Osteoblast (primary cell): ENCODE measurements around the gene LSS. TPM values are rescaled to one million over a fixed set of nuclear protein-coding genes. Genes with fewer than 3 reads are reported as not detected.

Experiments
- DNase-seq: peaks from one replicate; pipeline ENCODE4 v3.0.0; 2011; ENCODE audit warnings: low spot score, mixed read lengths; ENCODE audit not compliant: insufficient read length; ENCODE audit errors: missing footprints
- H2AFZ ChIP-seq: 2 replicates; pipeline ENCODE4 v1.6.0; 2011; ENCODE audit warnings: mild to moderate bottlenecking, low read length
- H3K27ac ChIP-seq: 2 replicates; pipeline ENCODE4 v1.5.1; 2011; ENCODE audit warnings: mild to moderate bottlenecking, low read depth, low read length, moderate library complexity
- H3K27me3 ChIP-seq: 2 replicates; pipeline ENCODE4 v1.6.0; 2012; ENCODE audit warnings: mild to moderate bottlenecking, control low read depth, inconsistent platforms, low read length, moderate library complexity; ENCODE audit not compliant: insufficient read depth
- H3K36me3 ChIP-seq: 2 replicates; pipeline ENCODE4 v1.5.1; 2011; ENCODE audit warnings: mild to moderate bottlenecking, low read length, control low read depth, moderate library complexity; ENCODE audit not compliant: insufficient read depth
- H3K4me1 ChIP-seq: 2 replicates; pipeline ENCODE4 v1.5.1; 2011; ENCODE audit warnings: mild to moderate bottlenecking, low read length, control low read depth, moderate library complexity; ENCODE audit not compliant: insufficient read depth
- H3K4me2 ChIP-seq: 2 replicates; pipeline ENCODE4 v1.6.0; 2011; ENCODE audit warnings: mild to moderate bottlenecking, low read length; ENCODE audit not compliant: insufficient read depth
- H3K4me3 ChIP-seq: fragments of 200-600 bp; sonication (generic); 3 replicates; pipeline ENCODE4 v1.5.1; 2012; ENCODE audit warnings: mild to moderate bottlenecking, low read length, inconsistent platforms; ENCODE audit not compliant: insufficient read depth
- H3K79me2 ChIP-seq: 2 replicates; pipeline ENCODE4 v1.6.0; 2012; ENCODE audit warnings: mild to moderate bottlenecking, low read length, control low read depth, inconsistent platforms; ENCODE audit not compliant: insufficient read depth
- H3K9me3 ChIP-seq: 2 replicates; pipeline ENCODE4 v1.5.1; 2011; ENCODE audit warnings: low read depth, low read length, control low read depth
- H4K20me1 ChIP-seq: 2 replicates; pipeline ENCODE4 v1.6.0; 2012; ENCODE audit warnings: mild to moderate bottlenecking, low read length, control low read depth; ENCODE audit not compliant: insufficient read depth
- total RNA-seq: library from RNA; depleted of rRNA; stranded (reverse); fragments of >200 nt; gene quantifications from 2 replicates; pipeline ENCODE4 v1.2.3, GENCODE V29; 2012
- TF ChIP-seq, protein P1 (sequence below): IDR thresholded peaks from 2 replicates; pipeline ENCODE4 v1.5.1; 2011; ENCODE audit warnings: mild to moderate bottlenecking, low read depth, low read length, moderate library complexity; ENCODE audit errors: extremely low read depth

LSS gene
- total RNA-seq, 1 donor, result 122 TPM

GRCh38 chr21:46254208-46254975 lies 25.8 kb upstream of the LSS start:
- Histone ChIP-seq H3K4me3 (no peak overlapping the region), H3K9me3 (no peaks in the 10 kb centered on the region), H4K20me1 (peaks cover 7% of the 10 kb centered on the region), H2AFZ (no peak overlapping the region), H3K79me2 (no peaks in the 10 kb centered on the region), H3K27me3 (no peaks in the 10 kb centered on the region), H3K4me1 (no peaks in the 10 kb centered on the region), H3K36me3 (peaks cover 94% of the 10 kb centered on the region), H3K4me2 (no peak overlapping the region), H3K27ac (no peak overlapping the region)
- TF ChIP-seq, protein P1, sequence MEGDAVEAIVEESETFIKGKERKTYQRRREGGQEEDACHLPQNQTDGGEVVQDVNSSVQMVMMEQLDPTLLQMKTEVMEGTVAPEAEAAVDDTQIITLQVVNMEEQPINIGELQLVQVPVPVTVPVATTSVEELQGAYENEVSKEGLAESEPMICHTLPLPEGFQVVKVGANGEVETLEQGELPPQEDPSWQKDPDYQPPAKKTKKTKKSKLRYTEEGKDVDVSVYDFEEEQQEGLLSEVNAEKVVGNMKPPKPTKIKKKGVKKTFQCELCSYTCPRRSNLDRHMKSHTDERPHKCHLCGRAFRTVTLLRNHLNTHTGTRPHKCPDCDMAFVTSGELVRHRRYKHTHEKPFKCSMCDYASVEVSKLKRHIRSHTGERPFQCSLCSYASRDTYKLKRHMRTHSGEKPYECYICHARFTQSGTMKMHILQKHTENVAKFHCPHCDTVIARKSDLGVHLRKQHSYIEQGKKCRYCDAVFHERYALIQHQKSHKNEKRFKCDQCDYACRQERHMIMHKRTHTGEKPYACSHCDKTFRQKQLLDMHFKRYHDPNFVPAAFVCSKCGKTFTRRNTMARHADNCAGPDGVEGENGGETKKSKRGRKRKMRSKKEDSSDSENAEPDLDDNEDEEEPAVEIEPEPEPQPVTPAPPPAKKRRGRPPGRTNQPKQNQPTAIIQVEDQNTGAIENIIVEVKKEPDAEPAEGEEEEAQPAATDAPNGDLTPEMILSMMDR, result no peak
- DNase-seq, result peak; percentile 36

DNA sequence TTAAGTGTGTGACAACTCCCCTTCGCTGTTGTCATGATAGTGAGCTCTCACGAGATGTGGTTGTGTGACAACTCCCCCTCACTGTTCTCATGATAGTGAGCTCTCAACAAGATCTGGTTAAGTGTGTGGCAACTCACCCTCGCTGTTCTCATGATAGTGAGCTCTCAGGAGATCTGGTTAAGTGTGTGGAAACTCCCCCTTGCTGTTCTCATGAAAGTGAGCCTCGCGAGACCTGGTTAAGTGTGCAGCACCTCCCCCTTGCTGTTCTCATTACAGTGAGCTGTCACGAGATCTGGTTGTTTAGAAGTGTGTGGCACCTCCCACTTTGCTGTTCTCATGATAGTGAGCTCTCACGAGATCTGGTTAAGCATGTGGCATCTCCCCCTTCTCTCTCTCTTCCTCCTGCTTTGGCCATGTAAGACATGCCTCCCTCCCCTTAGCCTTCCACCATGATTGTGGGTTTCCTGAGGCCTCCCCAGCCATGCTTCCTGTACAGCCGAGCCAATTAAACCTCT lies 25.1 kb upstream of the LSS start:
- no peak overlapping the region for H3K27ac ChIP-seq
- TF ChIP-seq, protein P1, result no peak
- H3K79me2 ChIP-seq, result no peaks in the 10 kb centered on the region
- H3K36me3 ChIP-seq, result peaks cover 95% of the 10 kb centered on the region
- H2AFZ ChIP-seq, result no peak overlapping the region
- no peaks in the 10 kb centered on the region for H3K4me1 ChIP-seq
- H3K9me3 ChIP-seq, result no peaks in the 10 kb centered on the region
- no peak for DNase-seq
- no peak overlapping the region for H3K4me2 ChIP-seq
- no peak overlapping the region for H3K4me3 ChIP-seq
- peaks cover 7% of the 10 kb centered on the region for H4K20me1 ChIP-seq
- H3K27me3 ChIP-seq, result no peaks in the 10 kb centered on the region

GRCh38 chr21:46252840-46253239 lies 24.3 kb upstream of the LSS start:
- Histone ChIP-seq H4K20me1 (peaks cover 7% of the 10 kb centered on the region), H3K9me3 (no peaks in the 10 kb centered on the region), H3K36me3 (peaks cover 92% of the 10 kb centered on the region), H3K4me1 (no peaks in the 10 kb centered on the region), H2AFZ (no peak overlapping the region), H3K27me3 (no peaks in the 10 kb centered on the region), H3K79me2 (no peaks in the 10 kb centered on the region), H3K4me2 (no peak overlapping the region), H3K27ac (no peak overlapping the region), H3K4me3 (no peak overlapping the region)
- TF ChIP-seq, protein P1, result no peak
- no peak for DNase-seq

- H3K4me2 ChIP-seq, result no peak overlapping the region
- no peak overlapping the region for H3K27ac ChIP-seq
- H3K9me3 ChIP-seq, result no peaks in the 10 kb centered on the region
- DNase-seq, result peak; percentile 45
- no peaks in the 10 kb centered on the region for H3K4me1 ChIP-seq
- peaks cover 91% of the 10 kb centered on the region for H3K36me3 ChIP-seq
- TF ChIP-seq, protein P1, result no peak
- H3K27me3 ChIP-seq, result no peaks in the 10 kb centered on the region
- H3K79me2 ChIP-seq, result no peaks in the 10 kb centered on the region
- no peak overlapping the region for H2AFZ ChIP-seq
- peaks cover 3% of the 10 kb centered on the region for H4K20me1 ChIP-seq
- no peak overlapping the region for H3K4me3 ChIP-seq
Measured at GRCh38 chr21:46250146-46250725, 21.7 kb upstream of the LSS start.
